Colonic mucosa (tissue), 4 donors: ENCODE results near the gene FARSA. TPM values are rescaled to one million over a fixed set of nuclear protein-coding genes. Genes with fewer than 3 reads are reported as not detected.
"Not testable (repeated sequence)": the region's sequence is repeated elsewhere in the genome, so short reads cannot be mapped to it uniquely, and the experiment has no call there.

Experiments
- DNase-seq: peaks from one replicate; pipeline ENCODE4 v3.0.0-alpha.2; 2020
- H3K27ac ChIP-seq: fragments of 200-600 bp; one replicate; pipeline ENCODE4 v1.8.0; 2021
- H3K27me3 ChIP-seq: fragments of 200-600 bp; one replicate; pipeline ENCODE4 v1.8.0; 2021
- H3K36me3 ChIP-seq: fragments of 200-600 bp; one replicate; pipeline ENCODE4 v1.8.0; 2021
- H3K4me1 ChIP-seq: fragments of 200-600 bp; one replicate; pipeline ENCODE4 v1.8.0; 2021; ENCODE audit warnings: mild to moderate bottlenecking
- H3K4me3 ChIP-seq: fragments of 200-600 bp; one replicate; pipeline ENCODE4 v1.8.0; 2021
- H3K9ac ChIP-seq, 2 donors: one replicate each; pipeline ENCODE4 v1.7.0; 2013; ENCODE audit warnings: control low read depth in 2 of 2, low read depth in 2 of 2, low read length in 2 of 2
- H3K9me3 ChIP-seq: fragments of 200-600 bp; one replicate; pipeline ENCODE4 v1.8.0; 2021
- intact Hi-C: fragments of 100-400 bp; cut with DNase I; formaldehyde crosslinking; loops from one replicate; pipeline ENCODE4 v1.14.1; 2022
- total RNA-seq, 2 donors: library from RNA; stranded (reverse); fragmentation: NEBNext Ultra II Directional in 1 of 2; extraction: Animal tissue kit (Norgen Biotek cat#: 25700) in 1 of 2; gene quantifications; one replicate each; pipeline ENCODE4 v1.2.1, GENCODE V29; 2021
- TF ChIP-seq, protein P1 (sequence below): fragments of 200-600 bp; IDR thresholded peaks from one replicate; pipeline ENCODE4 v1.8.0; 2022; ENCODE audit warnings: antibody characterized with exemption, mild to moderate bottlenecking
- donor health status: healthy.
- donor health status: DM: no; HTN: no; CAD: no.
- donor health status: DM: no; HTN: no; CAD: no.

The FARSA gene
- total RNA-seq, 2 donors from 2014 or later: 46.9 to 111 TPM

DNA sequence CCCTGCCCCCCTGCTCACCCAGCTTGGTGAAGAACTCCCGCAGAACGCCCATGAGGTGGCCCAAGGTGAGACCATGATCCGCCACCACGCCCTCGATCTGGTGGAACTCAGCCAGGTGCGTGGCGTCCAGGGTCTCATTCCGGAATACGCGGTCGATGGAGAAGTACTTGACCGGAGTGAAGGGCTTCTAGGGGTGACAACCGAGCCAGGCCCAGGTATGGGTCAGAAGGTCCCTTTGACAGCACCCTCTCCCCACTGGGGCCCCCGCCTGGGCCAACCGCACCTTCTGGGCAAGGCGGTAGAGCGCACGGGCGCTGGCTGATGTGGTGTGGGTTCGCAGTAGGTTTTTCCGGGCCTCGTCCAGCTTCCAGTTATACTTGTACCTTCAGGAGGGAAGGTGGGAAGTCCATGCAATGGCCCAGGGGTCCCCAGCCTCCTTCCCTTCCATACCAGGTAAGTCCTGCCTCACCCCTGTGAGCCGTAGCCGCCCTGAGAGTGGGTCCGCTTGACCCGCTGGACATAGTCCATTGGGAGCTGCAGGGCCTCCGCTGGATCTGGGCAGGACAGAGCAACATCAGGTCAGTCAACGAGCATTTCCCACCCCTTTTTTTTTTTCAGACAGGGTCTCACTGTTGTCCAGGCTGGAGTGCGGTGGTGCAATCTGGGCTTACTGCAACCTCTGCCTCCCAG is 8.7 kb downstream of the FARSA start:
- no peaks in the 10 kb centered on the region for H3K9me3 ChIP-seq
- no peak overlapping the region for H3K27ac ChIP-seq
- H3K4me3 ChIP-seq: no peak overlapping the region
- no peaks in the 10 kb centered on the region for H3K27me3 ChIP-seq
- TF ChIP-seq, protein P1, sequence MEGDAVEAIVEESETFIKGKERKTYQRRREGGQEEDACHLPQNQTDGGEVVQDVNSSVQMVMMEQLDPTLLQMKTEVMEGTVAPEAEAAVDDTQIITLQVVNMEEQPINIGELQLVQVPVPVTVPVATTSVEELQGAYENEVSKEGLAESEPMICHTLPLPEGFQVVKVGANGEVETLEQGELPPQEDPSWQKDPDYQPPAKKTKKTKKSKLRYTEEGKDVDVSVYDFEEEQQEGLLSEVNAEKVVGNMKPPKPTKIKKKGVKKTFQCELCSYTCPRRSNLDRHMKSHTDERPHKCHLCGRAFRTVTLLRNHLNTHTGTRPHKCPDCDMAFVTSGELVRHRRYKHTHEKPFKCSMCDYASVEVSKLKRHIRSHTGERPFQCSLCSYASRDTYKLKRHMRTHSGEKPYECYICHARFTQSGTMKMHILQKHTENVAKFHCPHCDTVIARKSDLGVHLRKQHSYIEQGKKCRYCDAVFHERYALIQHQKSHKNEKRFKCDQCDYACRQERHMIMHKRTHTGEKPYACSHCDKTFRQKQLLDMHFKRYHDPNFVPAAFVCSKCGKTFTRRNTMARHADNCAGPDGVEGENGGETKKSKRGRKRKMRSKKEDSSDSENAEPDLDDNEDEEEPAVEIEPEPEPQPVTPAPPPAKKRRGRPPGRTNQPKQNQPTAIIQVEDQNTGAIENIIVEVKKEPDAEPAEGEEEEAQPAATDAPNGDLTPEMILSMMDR: no peak
- intact Hi-C loops: no loop called here
- no peak for DNase-seq
- H3K9ac ChIP-seq: no peak overlapping the region
- H3K4me1 ChIP-seq: no peaks in the 10 kb centered on the region
- peaks cover 11% of the 10 kb centered on the region for H3K36me3 ChIP-seq

DNA sequence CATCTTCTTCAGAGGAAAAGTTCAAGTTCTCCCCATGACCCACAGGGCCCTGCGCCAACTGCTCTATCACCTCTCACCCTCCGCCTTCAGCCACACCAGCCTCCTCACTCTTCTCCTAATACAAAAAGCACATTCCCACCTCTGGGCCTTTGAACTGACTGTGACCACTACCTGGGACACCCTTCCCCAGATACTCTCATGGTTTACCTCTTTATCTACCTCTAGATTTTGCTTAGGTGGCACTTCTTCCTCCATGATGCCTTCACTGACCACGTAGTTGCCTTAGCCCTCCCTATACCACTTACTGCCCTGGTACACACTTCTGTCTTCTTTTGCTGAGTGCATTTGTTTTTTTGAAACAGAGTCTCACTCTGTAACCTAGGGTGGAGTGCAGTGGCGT is 10.6 kb downstream of the FARSA start:
- Histone ChIP-seq H3K9ac (no peak overlapping the region), H3K4me3 (no peak overlapping the region), H3K36me3 (peaks cover 11% of the 10 kb centered on the region), H3K27me3 (no peaks in the 10 kb centered on the region), H3K9me3 (no peaks in the 10 kb centered on the region), H3K4me1 (no peaks in the 10 kb centered on the region), H3K27ac (no peak overlapping the region)
- no peak for DNase-seq
- intact Hi-C loops: no loop called here
- TF ChIP-seq, protein P1: no peak

DNA sequence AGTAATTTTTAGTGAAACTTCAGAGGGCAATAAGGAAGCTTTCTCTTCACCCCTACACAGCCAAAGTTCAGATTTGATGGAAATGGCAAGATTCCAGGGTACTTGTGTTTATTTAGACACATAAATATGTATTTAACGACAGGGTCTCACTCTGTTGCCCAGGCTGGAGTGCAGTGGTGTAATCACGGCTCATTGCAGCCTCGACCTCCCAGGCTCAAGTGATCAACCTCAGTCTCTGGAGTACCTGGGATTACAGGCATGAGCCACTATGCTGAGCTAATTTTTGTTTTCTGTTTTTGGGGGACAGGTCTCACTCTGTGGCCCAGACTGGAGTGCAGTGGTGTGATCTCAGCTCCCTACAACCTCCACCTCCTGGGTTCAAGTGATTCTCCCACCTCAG is 12.5 kb downstream of the FARSA start:
- no peak overlapping the region for H3K9ac ChIP-seq
- H3K9me3 ChIP-seq: no peaks in the 10 kb centered on the region
- peaks cover 11% of the 10 kb centered on the region for H3K36me3 ChIP-seq
- no peaks in the 10 kb centered on the region for H3K4me1 ChIP-seq
- H3K4me3 ChIP-seq: no peak overlapping the region
- peak; percentile 25 for DNase-seq
- no peaks in the 10 kb centered on the region for H3K27me3 ChIP-seq
- intact Hi-C loops: no loop called here
- no peak overlapping the region for H3K27ac ChIP-seq
- TF ChIP-seq, protein P1: no peak

DNA sequence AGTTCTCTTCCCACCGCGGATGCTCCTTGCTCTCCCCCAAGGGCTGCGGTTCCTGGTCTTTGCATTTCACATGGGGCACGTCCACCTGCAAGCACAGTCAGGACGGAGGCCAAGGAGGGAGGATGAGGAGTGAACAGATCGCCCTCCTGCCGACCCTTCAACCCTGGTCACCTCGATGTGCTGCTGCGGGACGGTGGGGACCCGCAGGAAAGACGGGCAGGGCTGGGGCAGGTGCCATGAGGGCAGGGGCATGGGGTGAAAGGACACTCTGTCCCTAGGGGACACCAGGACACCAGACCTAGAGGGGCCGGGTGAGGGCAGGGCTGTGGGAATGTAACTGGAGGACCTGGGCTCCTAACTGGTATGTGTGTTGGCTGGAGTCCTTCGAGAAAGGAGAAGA is 15.3 kb downstream of the FARSA start:
- DNase-seq: no peak
- TF ChIP-seq, protein P1: no peak
- Histone ChIP-seq H3K9ac (no peak overlapping the region), H3K27me3 (no peaks in the 10 kb centered on the region), H3K36me3 (peaks cover 6% of the 10 kb centered on the region), H3K4me1 (no peaks in the 10 kb centered on the region), H3K4me3 (no peak overlapping the region), H3K9me3 (no peaks in the 10 kb centered on the region), H3K27ac (no peak overlapping the region)
- intact Hi-C loops: loop anchor here (2.0 kb wide), 1 partner anchor 27 kb away; the partner anchor contains the start of gene RAD23A

DNA sequence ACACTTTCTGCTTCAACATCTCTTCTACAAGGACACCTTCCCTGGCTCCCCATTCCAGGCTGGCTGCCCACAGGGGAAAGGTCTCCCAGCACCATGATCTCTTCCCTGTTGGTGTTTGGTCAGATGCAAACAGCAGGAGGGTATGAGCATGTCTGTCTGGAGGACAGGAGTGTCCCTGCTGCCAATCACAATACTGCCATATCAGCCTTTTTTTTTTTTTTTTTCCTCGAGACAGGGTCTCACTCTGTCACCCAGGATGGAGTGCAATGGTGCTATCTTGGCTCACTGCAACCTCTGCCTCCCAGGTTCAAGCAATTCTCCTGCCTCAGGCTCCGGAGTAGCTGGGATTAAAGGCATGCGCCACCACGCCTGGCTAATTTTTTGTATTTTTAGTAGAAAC is 17.7 kb downstream of the FARSA start:
- H3K36me3 ChIP-seq, H3K9ac ChIP-seq, H3K4me3 ChIP-seq, intact Hi-C loops, H3K27ac ChIP-seq, H3K9me3 ChIP-seq, DNase-seq, H3K27me3 ChIP-seq, H3K4me1 ChIP-seq: not testable (repeated sequence)

DNA sequence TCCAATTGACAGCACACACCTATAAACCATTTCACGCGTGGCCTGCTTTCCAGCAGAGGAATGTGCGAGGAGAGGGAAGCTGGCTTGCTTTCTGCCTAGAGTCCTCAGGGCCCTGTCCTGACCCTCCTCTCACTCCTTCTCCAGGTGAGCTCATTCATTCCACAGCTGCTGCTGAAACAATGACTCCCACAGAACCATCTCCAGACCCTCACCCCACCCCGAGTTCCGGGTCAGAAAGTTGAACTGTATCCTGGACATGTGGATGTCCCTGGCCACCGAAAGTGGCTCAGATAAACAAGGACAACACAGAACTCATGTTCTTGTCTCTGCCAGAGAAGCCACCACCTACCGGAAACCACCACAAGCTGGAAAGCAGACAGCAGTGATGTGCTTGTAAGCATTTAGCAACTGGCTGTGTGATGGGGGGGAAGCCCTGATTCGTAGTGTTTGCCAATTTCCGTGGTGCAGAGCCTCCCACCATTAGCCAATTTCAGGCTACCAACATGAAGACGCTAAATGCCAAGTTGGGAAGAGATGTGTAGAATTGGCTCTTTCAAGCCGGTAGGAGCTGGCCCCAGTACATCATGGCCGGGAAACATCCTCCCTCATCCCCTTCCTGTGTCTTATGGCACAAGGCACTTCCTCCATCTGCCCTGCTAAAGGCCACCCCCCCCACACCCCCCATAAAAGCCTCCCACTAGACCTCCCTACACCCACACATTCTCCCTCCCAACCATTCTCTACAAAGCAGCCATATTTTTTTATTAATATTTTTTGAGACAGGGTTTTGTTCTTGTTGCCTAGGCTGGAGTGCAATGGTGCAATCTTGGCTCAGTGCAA is 19.4 kb downstream of the FARSA start:
- no peaks in the 10 kb centered on the region for H3K36me3 ChIP-seq
- no peaks in the 10 kb centered on the region for H3K9me3 ChIP-seq
- intact Hi-C loops: no loop called here
- H3K27ac ChIP-seq: no peak overlapping the region
- H3K4me3 ChIP-seq: no peak overlapping the region
- no peaks in the 10 kb centered on the region for H3K4me1 ChIP-seq
- no peak for DNase-seq
- H3K9ac ChIP-seq: peak overlapping the region in 1 of 2 donors; percentile 14
- no peaks in the 10 kb centered on the region for H3K27me3 ChIP-seq
- TF ChIP-seq, protein P1: no peak
